Measurements from ENCODE around the gene TAF7. TPM values are rescaled to one million over a fixed set of nuclear protein-coding genes. Genes with fewer than 3 reads are reported as not detected.

The TAF7 gene
- total and polyA plus RNA-seq, 2 donors (not counting 1 experiment from before 2014, with no cell fraction given), result 73.0 to 107 TPM

DNA sequence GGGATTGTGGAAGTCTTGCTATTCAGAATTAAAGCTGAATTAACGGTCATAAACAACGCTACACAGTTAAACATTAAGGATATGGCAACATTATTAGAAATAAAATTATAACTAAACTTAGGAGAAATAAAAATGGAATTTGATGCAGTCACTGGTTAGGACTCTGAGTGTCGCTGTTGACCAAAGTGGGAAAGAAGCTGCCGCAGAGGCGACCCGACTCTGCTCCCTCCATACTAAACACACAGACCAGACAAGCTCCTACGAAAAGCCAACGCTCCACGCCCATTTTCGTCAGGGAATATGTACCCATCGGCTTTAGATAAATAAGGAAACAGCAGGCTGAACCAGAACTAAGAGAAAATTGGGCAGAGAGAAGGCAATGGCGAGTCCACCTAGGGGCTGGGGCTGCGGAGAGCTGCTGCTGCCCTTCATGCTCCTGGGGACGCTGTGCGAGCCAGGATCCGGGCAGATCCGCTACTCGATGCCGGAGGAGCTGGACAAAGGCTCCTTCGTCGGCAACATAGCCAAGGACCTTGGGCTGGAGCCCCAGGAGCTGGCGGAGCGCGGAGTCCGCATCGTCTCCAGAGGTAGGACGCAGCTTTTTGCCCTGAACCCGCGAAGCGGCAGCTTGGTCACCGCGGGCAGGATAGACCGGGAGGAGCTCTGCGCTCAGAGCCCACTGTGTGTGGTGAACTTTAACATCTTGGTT is 43.5 kb upstream of the TAF7 start, which contains the start of gene PCDHGA5:
Gene PCDHGA5, plus strand, starts transcription at position 211 of the 709 bp plus-strand sequence. Its CDS starts 169 bp downstream, at position 380.
- H2AFZ ChIP-seq (ENCODE audit: low read length), result no peak within 1 kb of the TSS
- no peak within 1 kb of the TSS for H3K27ac ChIP-seq (ENCODE audit: insufficient read depth, low read length)
- TF ChIP-seq, protein P1, sequence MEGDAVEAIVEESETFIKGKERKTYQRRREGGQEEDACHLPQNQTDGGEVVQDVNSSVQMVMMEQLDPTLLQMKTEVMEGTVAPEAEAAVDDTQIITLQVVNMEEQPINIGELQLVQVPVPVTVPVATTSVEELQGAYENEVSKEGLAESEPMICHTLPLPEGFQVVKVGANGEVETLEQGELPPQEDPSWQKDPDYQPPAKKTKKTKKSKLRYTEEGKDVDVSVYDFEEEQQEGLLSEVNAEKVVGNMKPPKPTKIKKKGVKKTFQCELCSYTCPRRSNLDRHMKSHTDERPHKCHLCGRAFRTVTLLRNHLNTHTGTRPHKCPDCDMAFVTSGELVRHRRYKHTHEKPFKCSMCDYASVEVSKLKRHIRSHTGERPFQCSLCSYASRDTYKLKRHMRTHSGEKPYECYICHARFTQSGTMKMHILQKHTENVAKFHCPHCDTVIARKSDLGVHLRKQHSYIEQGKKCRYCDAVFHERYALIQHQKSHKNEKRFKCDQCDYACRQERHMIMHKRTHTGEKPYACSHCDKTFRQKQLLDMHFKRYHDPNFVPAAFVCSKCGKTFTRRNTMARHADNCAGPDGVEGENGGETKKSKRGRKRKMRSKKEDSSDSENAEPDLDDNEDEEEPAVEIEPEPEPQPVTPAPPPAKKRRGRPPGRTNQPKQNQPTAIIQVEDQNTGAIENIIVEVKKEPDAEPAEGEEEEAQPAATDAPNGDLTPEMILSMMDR (conservative IDR thresholded peaks at IDR 0.05 in 1 of 2, IDR thresholded peaks at IDR 0.05 in 1 of 2; ENCODE audit: low read depth in 1 of 2, low read length in 2 of 2), result peak; percentile 7 to 17
- TF ChIP-seq EZH2 (IDR thresholded peaks at IDR 0.05; ENCODE audit: low read length, missing control alignments), result peak; percentile 23
- H3K36me3 ChIP-seq (ENCODE audit: control insufficient read depth, insufficient read depth, low read length), result no peaks in the 10 kb centered on the region
- no peak within 1 kb of the TSS for H3K9ac ChIP-seq (ENCODE audit: insufficient read depth, low read length)
- peak within 1 kb of the TSS; percentile 10 to 33 (median 24) for H3K4me3 ChIP-seq (replicated peaks in 1 of 4; ENCODE audit: control extremely low read depth in 1 of 4, insufficient read depth in 1 of 4, low read depth in 3 of 4, low read length in 4 of 4)
- no peaks in the 10 kb centered on the region for H4K20me1 ChIP-seq (ENCODE audit: control insufficient read depth, extremely low read depth, insufficient read depth, low read length)
- H3K9me3 ChIP-seq (ENCODE audit: control insufficient read depth, insufficient read depth, low read depth, low read length), result peaks cover 5% of the 10 kb centered on the region
- no peaks in the 10 kb centered on the region for H3K4me1 ChIP-seq (ENCODE audit: control insufficient read depth, extremely low read depth, insufficient read depth, low read length)
- DNase-seq (ENCODE audit: low read depth in 2 of 2), result peak; percentile 20 to 27
- H3K27me3 ChIP-seq (ENCODE audit: control insufficient read depth, insufficient read depth, low read length), result peaks cover 32% of the 10 kb centered on the region
- no peaks in the 10 kb centered on the region for H3K79me2 ChIP-seq (ENCODE audit: control insufficient read depth, insufficient read depth, low read length)
- peak within 1 kb of the TSS; percentile 64 for H3K4me2 ChIP-seq (ENCODE audit: extremely low read depth, insufficient read depth, low read length)

DNA sequence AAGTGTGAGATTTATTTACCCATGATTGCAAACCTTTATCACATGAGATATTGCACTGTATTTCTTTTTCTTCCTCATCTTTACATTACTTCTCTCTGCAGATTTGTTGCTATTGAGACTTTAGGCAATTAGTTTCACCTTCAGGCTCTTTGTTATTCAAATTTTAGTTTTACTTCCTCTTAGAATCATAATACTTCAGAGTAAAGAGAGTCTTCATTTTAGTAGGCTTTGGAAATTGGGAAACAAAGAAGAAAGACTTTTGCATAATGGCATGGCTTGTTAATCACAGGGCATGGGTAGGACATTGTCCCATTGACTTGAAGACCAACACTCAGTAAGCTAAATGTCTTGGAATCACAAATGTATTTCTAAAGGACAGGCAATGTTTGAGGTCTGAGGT is 42.1 kb upstream of the TAF7 start:
- H3K4me3 ChIP-seq (replicated peaks in 1 of 4; ENCODE audit: control extremely low read depth in 1 of 4, insufficient read depth in 1 of 4, low read depth in 3 of 4, low read length in 4 of 4), result no peak overlapping the region
- H3K9ac ChIP-seq (ENCODE audit: insufficient read depth, low read length), result no peak overlapping the region
- H3K36me3 ChIP-seq (ENCODE audit: control insufficient read depth, insufficient read depth, low read length), result no peaks in the 10 kb centered on the region
- no peak overlapping the region for H3K4me2 ChIP-seq (ENCODE audit: extremely low read depth, insufficient read depth, low read length)
- DNase-seq (ENCODE audit: low read depth in 2 of 2), result no peak
- peaks cover 32% of the 10 kb centered on the region for H3K27me3 ChIP-seq (ENCODE audit: control insufficient read depth, insufficient read depth, low read length)
- H3K79me2 ChIP-seq (ENCODE audit: control insufficient read depth, insufficient read depth, low read length), result no peaks in the 10 kb centered on the region
- peaks cover 5% of the 10 kb centered on the region for H3K9me3 ChIP-seq (ENCODE audit: control insufficient read depth, insufficient read depth, low read depth, low read length)
- H3K27ac ChIP-seq (ENCODE audit: insufficient read depth, low read length), result no peak overlapping the region
- TF ChIP-seq, protein P1 (conservative IDR thresholded peaks at IDR 0.05 in 1 of 2, IDR thresholded peaks at IDR 0.05 in 1 of 2; ENCODE audit: low read depth in 1 of 2, low read length in 2 of 2), result no peak
- TF ChIP-seq EZH2 (IDR thresholded peaks at IDR 0.05; ENCODE audit: low read length, missing control alignments), result no peak
- no peaks in the 10 kb centered on the region for H4K20me1 ChIP-seq (ENCODE audit: control insufficient read depth, extremely low read depth, insufficient read depth, low read length)
- H2AFZ ChIP-seq (ENCODE audit: low read length), result no peak overlapping the region
- no peaks in the 10 kb centered on the region for H3K4me1 ChIP-seq (ENCODE audit: control insufficient read depth, extremely low read depth, insufficient read depth, low read length)

DNA sequence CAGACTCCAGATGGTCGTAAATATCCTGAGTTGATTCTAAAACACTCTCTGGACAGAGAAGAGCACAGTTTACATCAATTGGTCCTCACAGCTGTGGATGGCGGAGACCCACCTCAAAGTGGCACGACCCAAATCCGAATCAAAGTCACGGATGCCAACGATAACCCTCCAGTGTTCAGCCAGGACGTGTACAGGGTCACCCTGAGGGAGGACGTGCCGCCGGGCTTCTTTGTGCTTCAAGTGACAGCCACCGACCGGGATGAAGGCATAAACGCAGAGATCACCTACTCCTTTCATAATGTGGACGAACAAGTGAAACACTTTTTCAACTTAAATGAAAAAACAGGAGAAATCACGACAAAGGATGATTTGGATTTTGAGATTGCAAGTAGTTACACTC is 40.1 kb upstream of the TAF7 start:
- Histone ChIP-seq H3K4me1 (ENCODE audit: control insufficient read depth, extremely low read depth, insufficient read depth, low read length) (no peaks in the 10 kb centered on the region), H3K9me3 (ENCODE audit: control insufficient read depth, insufficient read depth, low read depth, low read length) (peaks cover 5% of the 10 kb centered on the region), H3K9ac (ENCODE audit: insufficient read depth, low read length) (no peak overlapping the region), H3K79me2 (ENCODE audit: control insufficient read depth, insufficient read depth, low read length) (no peaks in the 10 kb centered on the region), H3K4me2 (ENCODE audit: extremely low read depth, insufficient read depth, low read length) (no peak overlapping the region), H4K20me1 (ENCODE audit: control insufficient read depth, extremely low read depth, insufficient read depth, low read length) (no peaks in the 10 kb centered on the region), H3K27ac (ENCODE audit: insufficient read depth, low read length) (no peak overlapping the region), H3K27me3 (ENCODE audit: control insufficient read depth, insufficient read depth, low read length) (peaks cover 29% of the 10 kb centered on the region), H3K4me3 (replicated peaks in 1 of 4; ENCODE audit: control extremely low read depth in 1 of 4, insufficient read depth in 1 of 4, low read depth in 3 of 4, low read length in 4 of 4) (peak overlapping the region in 1 of 4 experiments; percentile 58), H3K36me3 (ENCODE audit: control insufficient read depth, insufficient read depth, low read length) (no peaks in the 10 kb centered on the region), H2AFZ (ENCODE audit: low read length) (no peak overlapping the region)
- DNase-seq (ENCODE audit: low read depth in 2 of 2), result no peak
- TF ChIP-seq, protein P1 (conservative IDR thresholded peaks at IDR 0.05 in 1 of 2, IDR thresholded peaks at IDR 0.05 in 1 of 2; ENCODE audit: low read depth in 1 of 2, low read length in 2 of 2), result no peak
- TF ChIP-seq EZH2 (IDR thresholded peaks at IDR 0.05; ENCODE audit: low read length, missing control alignments), result no peak

All from fibroblast of lung (primary cell).